Activated CD8-positive, alpha-beta memory T cell treated with anti-CD3 and anti-CD28 coated beads, Interleukin-2, amount 10 ng/mL, durations not matched to agents 7 days and 5 days (primary cell): Measurements from ENCODE around the gene ARX. TPM values are rescaled to one million over a fixed set of nuclear protein-coding genes. Genes with fewer than 3 reads are reported as not detected.

Experiments used
- ATAC-seq: fragments of 150-1000 bp; cut with Tn5 transposase; one replicate; pipeline ENCODE4 v1.10.0; 2021; ENCODE audit warnings: moderate library complexity
- CTCF ChIA-PET: fragments of 350-600 bp; sonication (Branson Sonifier 250); formaldehyde crosslinking; loops from one replicate; lab custom pipeline; 2021; ENCODE audit warnings: antibody characterized with exemption; lab: Charles Lee
- DNase-seq: peaks from one replicate; pipeline ENCODE4 v3.0.0-alpha.2; 2020
- H3K27ac Mint-ChIP-seq: one replicate; pipeline ENCODE4 v1.8.0; 2021; ENCODE audit warnings: mild to moderate bottlenecking, mixed read lengths
- H3K27me3 Mint-ChIP-seq: one replicate; pipeline ENCODE4 v1.8.0; 2021; ENCODE audit warnings: mixed read lengths
- H3K36me3 Mint-ChIP-seq: one replicate; pipeline ENCODE4 v1.8.0; 2021; ENCODE audit warnings: mild to moderate bottlenecking, mixed read lengths
- H3K4me1 Mint-ChIP-seq: one replicate; pipeline ENCODE4 v1.8.0; 2021; ENCODE audit warnings: mixed read lengths
- H3K4me3 Mint-ChIP-seq: one replicate; pipeline ENCODE4 v1.8.0; 2021; ENCODE audit warnings: mild to moderate bottlenecking, moderate library complexity, mixed read lengths
- H3K9me3 Mint-ChIP-seq: one replicate; pipeline ENCODE4 v1.8.0; 2022; ENCODE audit warnings: low read depth, mixed read lengths
- total RNA-seq, 2 experiments: library from RNA; stranded (reverse); gene quantifications; one replicate each; pipeline ENCODE4 v1.2.3, GENCODE V29; 2021

Gene ARX
- total RNA-seq, 2 experiments from 2014 or later, result not detected

- Mint-ChIP-seq H3K9me3 (no peaks in the 10 kb centered on the region), H3K36me3 (peaks cover 4% of the 10 kb centered on the region), H3K4me3 (peak overlapping the region; percentile 69), H3K4me1 (peaks cover 13% of the 10 kb centered on the region), H3K27me3 (peaks cover 46% of the 10 kb centered on the region), H3K27ac (no peak overlapping the region)
- ATAC-seq (no peak), DNase-seq (no peak)
- CTCF ChIA-PET, result interaction anchor here (0.6 to 0.8 kb wide), 2 partner anchors 18 to 156 kb away, joined by 3 read pairs; no protein-coding TSS in a partner anchor
These were observed 12.5 kb downstream of the ARX start for GRCh38 chrX:25003066-25003849.

- H3K36me3 Mint-ChIP-seq, result peaks cover 4% of the 10 kb centered on the region
- no peak overlapping the region for H3K27ac Mint-ChIP-seq
- H3K4me3 Mint-ChIP-seq, result peak overlapping the region; percentile 69
- ATAC-seq (no peak), DNase-seq (no peak)
- H3K9me3 Mint-ChIP-seq, result no peaks in the 10 kb centered on the region
- CTCF ChIA-PET, result no interaction called here
- peaks cover 40% of the 10 kb centered on the region for H3K27me3 Mint-ChIP-seq
- H3K4me1 Mint-ChIP-seq, result peaks cover 13% of the 10 kb centered on the region
These were observed 13.1 kb downstream of the ARX start for GRCh38 chrX:25002661-25003020.

DNA sequence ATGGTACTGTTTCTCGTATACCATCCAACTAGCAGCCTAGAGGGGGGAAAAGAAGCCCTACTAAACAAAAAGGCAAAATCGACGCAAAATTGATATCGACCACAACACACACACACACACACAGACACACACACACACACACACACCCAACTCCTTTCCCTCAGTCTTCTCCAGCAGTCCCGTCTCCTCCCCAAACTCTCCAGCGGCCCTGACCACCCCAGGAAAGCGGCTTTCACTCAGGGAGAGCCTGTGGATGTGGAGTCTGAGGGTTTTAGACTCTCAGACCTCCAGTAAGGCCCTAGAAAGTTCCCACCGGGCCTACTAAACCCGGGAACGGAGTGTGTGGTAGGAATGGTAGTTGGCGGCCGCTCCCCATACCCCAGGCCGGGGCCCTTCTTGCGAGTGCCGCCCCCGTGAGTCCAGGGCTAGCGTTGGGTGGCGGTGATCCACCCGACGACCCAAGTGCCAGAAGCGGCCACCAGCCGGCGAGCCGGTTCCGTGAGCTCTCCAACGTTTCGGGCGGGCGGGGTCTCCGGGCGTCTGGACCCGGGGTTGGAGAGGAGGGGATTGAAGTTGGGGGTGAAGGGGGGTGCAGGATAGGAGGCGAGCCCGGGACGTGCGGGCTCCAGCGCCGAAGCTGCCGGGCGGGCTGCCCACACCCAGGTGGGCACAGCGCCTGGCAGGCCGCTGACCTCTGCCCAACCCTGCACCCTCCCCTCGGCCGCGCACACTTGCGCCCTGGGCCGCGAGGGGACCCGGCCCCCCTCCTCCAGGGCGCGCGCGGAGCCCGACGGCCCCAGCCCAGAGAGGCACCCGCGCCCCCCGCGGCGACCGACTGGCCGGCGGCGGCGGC is 13.7 kb downstream of the ARX start:
- Mint-ChIP-seq H3K27me3 (peaks cover 38% of the 10 kb centered on the region), H3K9me3 (no peaks in the 10 kb centered on the region), H3K4me1 (peaks cover 13% of the 10 kb centered on the region), H3K4me3 (no peak overlapping the region), H3K36me3 (peaks cover 4% of the 10 kb centered on the region), H3K27ac (no peak overlapping the region)
- CTCF ChIA-PET, result no interaction called here
- ATAC-seq, result no peak
- DNase-seq, result no peak

DNA sequence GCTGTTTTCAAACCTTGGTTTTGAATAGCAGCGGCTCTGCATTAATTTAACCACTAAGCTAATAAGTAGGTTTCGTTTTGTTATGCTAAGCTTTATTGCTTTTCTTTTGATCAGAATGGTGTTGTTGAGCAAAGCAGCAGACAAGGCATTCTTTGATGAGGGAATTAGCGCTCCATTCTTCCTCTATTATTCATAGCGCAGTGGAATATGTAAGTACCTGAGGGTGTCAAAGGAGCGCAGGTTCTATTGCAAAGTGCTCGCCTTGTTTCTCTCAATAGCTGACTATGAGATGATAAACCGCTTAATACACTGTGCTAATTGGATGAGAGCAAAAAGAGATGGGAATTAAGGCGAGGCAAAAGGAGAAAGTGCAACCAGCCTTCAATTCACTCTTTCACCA is 16.3 kb downstream of the ARX start:
- CTCF ChIA-PET, result no interaction called here
- DNase-seq (no peak), ATAC-seq (no peak)
- Mint-ChIP-seq H3K27ac (no peak overlapping the region), H3K9me3 (no peaks in the 10 kb centered on the region), H3K36me3 (peaks cover 2% of the 10 kb centered on the region), H3K4me1 (peaks cover 8% of the 10 kb centered on the region), H3K27me3 (peaks cover 24% of the 10 kb centered on the region), H3K4me3 (no peak overlapping the region)

DNA sequence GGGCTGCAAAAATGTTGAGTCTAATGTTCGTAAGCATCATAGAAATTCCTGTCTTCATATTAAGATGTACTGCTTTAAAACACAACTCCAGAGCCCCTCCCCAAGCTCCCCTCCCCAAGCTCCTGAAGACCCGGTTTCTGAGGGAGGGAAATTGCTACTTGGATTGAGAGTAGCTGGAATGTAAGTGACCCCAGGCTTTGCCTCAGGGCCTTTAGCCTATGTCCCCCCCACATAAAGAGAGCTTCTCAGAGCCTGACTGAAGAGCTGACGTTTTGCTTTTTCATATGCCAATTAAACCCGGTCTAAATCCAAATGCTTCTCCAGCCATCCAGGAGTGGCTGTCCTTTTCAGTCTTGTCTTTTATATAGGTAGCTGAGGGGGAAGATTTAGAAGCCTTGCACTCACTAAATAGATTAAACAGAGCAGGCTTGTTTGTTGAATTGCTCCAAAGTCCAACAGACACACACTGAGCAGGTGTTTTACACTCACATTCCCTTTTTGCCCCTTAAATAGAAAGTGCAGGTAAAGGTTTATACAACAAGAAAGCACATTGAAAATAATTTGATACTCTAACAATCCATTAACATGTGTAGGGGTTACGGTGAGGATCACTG is 19.6 kb downstream of the ARX start:
- no peaks in the 10 kb centered on the region for H3K27me3 Mint-ChIP-seq
- CTCF ChIA-PET, result no interaction called here

DNA sequence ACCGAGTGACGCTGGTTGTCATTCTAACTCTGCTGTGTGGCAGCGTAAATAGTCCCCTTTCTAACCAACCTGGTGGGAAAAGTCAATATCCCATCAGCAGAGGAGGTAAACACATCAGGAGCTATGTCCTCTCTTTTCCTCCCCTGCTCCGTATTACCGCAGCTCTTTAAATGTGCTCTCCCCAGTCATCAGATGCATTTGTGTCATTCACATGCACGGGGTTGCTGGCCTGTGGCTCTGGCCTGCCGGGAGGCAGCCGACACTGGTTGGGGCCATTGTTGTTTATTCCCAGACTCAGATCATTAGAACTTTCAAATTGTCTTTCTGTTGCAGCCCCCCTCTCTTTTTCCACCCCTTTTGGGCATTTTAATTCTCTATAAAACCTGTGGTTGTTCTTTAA is 21.9 kb downstream of the ARX start:
- CTCF ChIA-PET, result no interaction called here
- ATAC-seq, result no peak
- Mint-ChIP-seq H3K27ac (no peak overlapping the region), H3K9me3 (no peaks in the 10 kb centered on the region), H3K4me1 (no peaks in the 10 kb centered on the region), H3K4me3 (no peak overlapping the region), H3K36me3 (peaks cover 1% of the 10 kb centered on the region), H3K27me3 (no peaks in the 10 kb centered on the region)
- no peak for DNase-seq

More for the DNA sequence above, 19.6 kb downstream of the ARX start:
- no peaks in the 10 kb centered on the region for H3K9me3 Mint-ChIP-seq
- peaks cover 1% of the 10 kb centered on the region for H3K36me3 Mint-ChIP-seq
- no peak overlapping the region for H3K4me3 Mint-ChIP-seq
- ATAC-seq (no peak), DNase-seq (no peak)
- no peak overlapping the region for H3K27ac Mint-ChIP-seq
- no peaks in the 10 kb centered on the region for H3K4me1 Mint-ChIP-seq

GRCh38 chrX:24990535-24990934 is 25.2 kb downstream of the ARX start:
- ATAC-seq (no peak), DNase-seq (no peak)
- no peak overlapping the region for H3K27ac Mint-ChIP-seq
- peaks cover 3% of the 10 kb centered on the region for H3K36me3 Mint-ChIP-seq
- CTCF ChIA-PET, result no interaction called here
- H3K9me3 Mint-ChIP-seq, result no peaks in the 10 kb centered on the region
- H3K4me3 Mint-ChIP-seq, result no peak overlapping the region
- no peaks in the 10 kb centered on the region for H3K4me1 Mint-ChIP-seq
- no peaks in the 10 kb centered on the region for H3K27me3 Mint-ChIP-seq

DNA sequence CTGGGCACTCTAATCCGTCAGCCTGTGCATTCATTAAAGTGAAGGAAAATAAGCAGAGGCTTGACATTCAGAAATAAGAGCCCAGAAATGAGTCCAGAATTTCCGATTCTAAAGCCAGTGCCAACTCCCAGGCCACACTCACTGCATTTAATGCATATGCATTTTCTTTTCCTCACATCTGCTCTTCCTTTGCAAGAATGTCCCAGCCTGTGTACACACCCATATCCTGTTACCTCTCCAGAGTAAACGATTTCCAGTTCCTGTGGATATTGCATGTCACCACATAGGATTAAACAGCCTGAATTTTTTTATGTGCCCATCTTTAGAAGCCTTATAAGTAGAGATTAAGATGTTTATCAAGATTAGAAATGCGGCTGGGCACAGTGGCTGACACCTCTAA is 27.5 kb downstream of the ARX start:
- H3K27me3 Mint-ChIP-seq, result no peaks in the 10 kb centered on the region
- H3K9me3 Mint-ChIP-seq, result no peaks in the 10 kb centered on the region
- no peak for DNase-seq
- H3K4me3 Mint-ChIP-seq, result no peak overlapping the region
- ATAC-seq, result no peak
- peaks cover 2% of the 10 kb centered on the region for H3K4me1 Mint-ChIP-seq
- H3K27ac Mint-ChIP-seq, result no peak overlapping the region
- peaks cover 3% of the 10 kb centered on the region for H3K36me3 Mint-ChIP-seq
- CTCF ChIA-PET, result no interaction called here

GRCh38 chrX:24987731-24988130 is 28.0 kb downstream of the ARX start:
- CTCF ChIA-PET, result no interaction called here
- Mint-ChIP-seq H3K4me3 (no peak overlapping the region), H3K4me1 (peaks cover 2% of the 10 kb centered on the region), H3K27ac (no peak overlapping the region), H3K27me3 (no peaks in the 10 kb centered on the region), H3K9me3 (no peaks in the 10 kb centered on the region), H3K36me3 (peaks cover 3% of the 10 kb centered on the region)
- DNase-seq, result no peak
- no peak for ATAC-seq

DNA sequence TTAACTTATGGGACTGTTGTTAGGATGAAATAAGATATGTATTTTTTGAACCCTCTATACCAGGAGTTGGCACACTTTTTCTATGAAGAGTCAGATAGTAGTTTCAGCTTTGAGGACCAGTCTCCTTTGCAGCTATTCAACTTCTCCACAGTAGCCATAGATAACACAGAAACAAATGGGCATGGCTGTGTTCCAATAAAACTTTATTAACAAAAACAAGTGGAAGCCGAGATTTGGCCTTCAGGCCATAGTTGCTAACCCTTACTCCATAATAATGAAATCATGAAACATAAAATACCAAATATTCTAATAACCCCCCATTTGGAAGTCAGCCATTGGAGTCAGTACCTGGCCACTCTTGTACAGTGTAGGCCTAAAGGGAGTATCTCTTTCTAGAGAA is 30.6 kb downstream of the ARX start:
- CTCF ChIA-PET, result no interaction called here
- H3K36me3 Mint-ChIP-seq, result peaks cover 2% of the 10 kb centered on the region
- no peak overlapping the region for H3K4me3 Mint-ChIP-seq
- peaks cover 2% of the 10 kb centered on the region for H3K4me1 Mint-ChIP-seq
- no peaks in the 10 kb centered on the region for H3K9me3 Mint-ChIP-seq
- H3K27ac Mint-ChIP-seq, result no peak overlapping the region
- H3K27me3 Mint-ChIP-seq, result no peaks in the 10 kb centered on the region
- no peak for ATAC-seq
- no peak for DNase-seq

GRCh38 chrX:24983931-24984330 is 31.8 kb downstream of the ARX start:
- Mint-ChIP-seq H3K4me3 (no peak overlapping the region), H3K27me3 (no peaks in the 10 kb centered on the region), H3K36me3 (peaks cover 6% of the 10 kb centered on the region), H3K9me3 (no peaks in the 10 kb centered on the region), H3K4me1 (peaks cover 2% of the 10 kb centered on the region), H3K27ac (no peak overlapping the region)
- DNase-seq, result no peak
- no peak for ATAC-seq
- CTCF ChIA-PET, result no interaction called here

- ATAC-seq (no peak), DNase-seq (no peak)
- CTCF ChIA-PET, result no interaction called here
- H3K27ac Mint-ChIP-seq, result no peak overlapping the region
- peaks cover 2% of the 10 kb centered on the region for H3K4me1 Mint-ChIP-seq
- peaks cover 5% of the 10 kb centered on the region for H3K36me3 Mint-ChIP-seq
- no peak overlapping the region for H3K4me3 Mint-ChIP-seq
- no peaks in the 10 kb centered on the region for H3K9me3 Mint-ChIP-seq
- no peaks in the 10 kb centered on the region for H3K27me3 Mint-ChIP-seq
These were observed 33.3 kb downstream of the ARX start for GRCh38 chrX:24982306-24982965.

GRCh38 chrX:24981030-24981429 is 34.7 kb downstream of the ARX start:
- Mint-ChIP-seq H3K4me3 (no peak overlapping the region), H3K27ac (no peak overlapping the region), H3K4me1 (peaks cover 2% of the 10 kb centered on the region), H3K36me3 (peaks cover 7% of the 10 kb centered on the region), H3K27me3 (no peaks in the 10 kb centered on the region), H3K9me3 (no peaks in the 10 kb centered on the region)
- ATAC-seq (no peak), DNase-seq (no peak)
- CTCF ChIA-PET, result interaction anchor here (1.5 kb wide), 1 partner anchor 304 kb away, joined by 3 read pairs; no protein-coding TSS in a partner anchor
